ENCODE data around the gene SEMA5A.

Gene SEMA5A

DNA sequence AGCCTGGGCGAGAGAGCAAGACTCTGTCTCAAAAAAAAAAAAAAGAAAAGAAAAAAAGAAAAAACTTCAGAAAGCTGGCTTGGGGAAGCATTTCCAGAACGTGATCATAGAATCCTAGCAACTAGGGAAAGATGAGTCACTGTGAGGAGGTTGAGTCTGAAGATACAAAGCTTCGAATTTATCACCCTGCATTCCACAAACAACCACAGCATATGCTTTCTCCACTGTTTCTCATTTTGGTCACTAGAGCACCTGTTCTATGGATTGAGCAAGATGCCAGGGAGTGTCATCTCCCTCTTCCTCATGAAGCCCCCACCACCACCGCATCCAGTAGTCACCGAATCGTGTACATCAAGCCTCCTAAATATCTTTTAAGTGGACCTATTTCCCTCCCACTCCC lies 37.9 kb downstream of the SEMA5A start:
- no peak for DNase-seq

DNA sequence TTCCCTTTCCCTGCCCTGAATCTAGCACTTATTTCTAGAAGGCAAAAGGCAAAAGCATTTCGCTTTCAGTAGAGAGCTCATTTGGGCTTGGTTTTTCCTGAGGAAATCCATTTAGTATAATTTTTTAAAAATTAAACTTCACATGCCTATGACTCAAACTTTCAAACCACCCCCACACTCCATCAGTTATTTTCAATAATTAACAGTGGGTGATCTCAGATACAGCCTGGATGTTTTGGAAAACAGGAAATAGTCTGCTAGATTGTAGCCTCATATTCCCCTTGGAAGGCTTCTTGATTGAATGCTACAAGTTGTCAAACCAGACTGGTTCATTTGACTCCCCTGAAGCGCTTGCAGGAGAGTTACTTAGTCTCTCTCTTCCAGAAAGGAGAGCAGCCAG lies 40.6 kb downstream of the SEMA5A start:
- DNase-seq: no peak

DNA sequence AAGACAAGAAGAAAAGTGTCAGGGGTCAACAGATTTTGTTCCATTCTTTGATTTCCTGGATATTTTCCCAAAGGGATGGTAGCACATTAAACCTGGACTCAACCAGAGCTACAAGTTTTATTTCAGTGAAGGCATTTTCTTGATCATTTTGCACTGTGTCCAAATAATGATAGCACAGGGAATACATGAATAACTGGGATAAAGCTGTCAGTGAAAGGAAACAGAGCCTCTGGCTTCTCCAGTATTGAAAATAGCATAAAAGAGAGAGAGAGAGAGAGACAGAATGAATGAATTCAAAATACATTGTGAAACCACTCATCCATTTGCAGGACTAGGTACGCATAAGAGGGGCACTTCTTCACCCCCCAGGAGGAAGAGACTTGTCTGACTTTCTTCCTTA lies 43.0 kb downstream of the SEMA5A start:
- DNase-seq: no peak

DNA sequence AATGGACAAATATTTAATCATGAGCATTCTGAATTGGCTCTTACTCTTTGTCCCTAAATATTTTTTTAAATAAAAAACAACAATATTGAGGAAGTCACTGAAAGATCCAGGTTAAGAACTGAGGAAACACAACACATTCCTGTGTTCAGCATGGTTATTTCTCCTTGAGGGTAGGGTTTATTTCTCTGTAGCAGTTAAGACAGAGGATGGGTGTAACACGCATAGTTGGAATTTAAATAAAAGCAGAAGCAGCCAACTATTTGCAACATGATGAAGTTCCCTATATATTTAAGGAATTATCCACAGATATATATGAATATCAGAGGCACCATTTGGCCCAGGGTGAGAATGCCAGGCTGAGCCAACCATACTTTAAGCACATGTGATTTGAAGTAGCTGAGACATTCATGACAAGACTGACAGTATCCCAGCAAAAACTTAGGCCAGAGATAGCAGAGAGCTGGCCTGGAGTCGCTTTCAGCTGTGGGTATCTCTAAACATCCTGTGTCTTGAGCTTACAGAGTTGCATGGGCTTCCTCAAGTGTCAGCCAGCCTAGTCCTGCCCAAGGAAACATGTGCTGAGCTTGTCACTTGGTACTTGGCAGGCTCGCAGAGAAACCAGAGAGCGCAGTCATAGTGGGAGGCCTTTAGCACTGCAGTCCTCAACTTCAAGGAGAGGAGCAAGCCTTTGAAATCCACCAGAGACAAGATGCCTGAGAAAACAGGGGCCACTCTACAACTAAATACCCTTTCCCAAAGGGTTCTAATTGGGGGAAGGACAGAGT lies 43.6 kb downstream of the SEMA5A start:
- DNase-seq: no peak

DNA sequence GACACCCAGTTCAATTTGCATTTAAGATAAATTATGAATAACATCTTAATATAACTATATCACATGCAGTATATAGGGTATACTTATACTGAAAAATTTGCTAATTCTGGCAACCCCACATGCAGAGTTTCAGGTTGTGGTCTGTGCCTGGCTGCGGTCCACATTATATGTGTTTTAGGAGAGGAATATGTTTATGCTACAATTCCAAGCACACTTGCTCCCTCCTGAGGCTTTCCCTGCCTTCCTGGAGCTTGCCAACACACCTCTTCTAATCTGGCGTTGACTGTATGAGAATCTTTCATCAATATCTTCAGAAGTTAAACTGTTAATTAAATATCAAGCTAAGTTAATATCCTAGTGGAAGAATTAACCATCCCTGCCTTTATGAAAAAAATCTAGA lies 45.2 kb downstream of the SEMA5A start:
- DNase-seq: no peak

DNA sequence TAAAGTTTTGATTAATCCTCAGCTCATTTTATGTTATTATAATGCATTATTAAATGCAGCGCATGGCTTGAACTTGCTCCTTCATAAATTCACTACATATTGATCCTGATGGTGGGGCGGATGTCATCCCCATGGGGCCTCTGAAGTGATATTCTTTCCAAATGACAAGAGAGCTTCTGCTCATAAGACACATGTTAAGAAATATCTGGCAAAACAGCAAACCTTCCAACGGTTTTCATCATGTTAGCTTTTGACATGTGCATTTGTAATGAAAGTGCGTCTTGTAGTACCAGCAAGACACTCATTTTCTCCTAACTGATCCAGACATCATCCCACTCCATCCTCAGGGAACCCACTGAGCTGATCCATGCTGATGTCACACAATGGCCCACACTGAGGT lies 45.7 kb downstream of the SEMA5A start:
- no peak for DNase-seq

DNA sequence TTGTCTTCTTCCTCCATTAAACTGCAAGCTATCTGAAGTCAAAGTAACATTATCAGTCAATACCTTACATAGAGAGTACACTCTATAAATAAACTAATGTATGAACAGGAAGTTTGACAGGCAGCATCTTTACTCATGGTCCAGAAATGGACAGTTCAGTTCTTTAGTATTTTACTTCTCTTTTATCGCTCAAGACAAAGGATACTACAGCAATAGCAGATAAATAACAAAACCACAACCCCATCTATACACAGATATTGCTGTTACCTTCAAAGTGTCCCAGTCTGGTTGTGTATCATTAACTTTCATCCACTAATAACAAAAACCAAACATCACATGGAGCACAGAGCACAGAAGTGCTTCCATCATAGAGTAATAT lies 46.4 kb downstream of the SEMA5A start:
- no peak for DNase-seq

DNA sequence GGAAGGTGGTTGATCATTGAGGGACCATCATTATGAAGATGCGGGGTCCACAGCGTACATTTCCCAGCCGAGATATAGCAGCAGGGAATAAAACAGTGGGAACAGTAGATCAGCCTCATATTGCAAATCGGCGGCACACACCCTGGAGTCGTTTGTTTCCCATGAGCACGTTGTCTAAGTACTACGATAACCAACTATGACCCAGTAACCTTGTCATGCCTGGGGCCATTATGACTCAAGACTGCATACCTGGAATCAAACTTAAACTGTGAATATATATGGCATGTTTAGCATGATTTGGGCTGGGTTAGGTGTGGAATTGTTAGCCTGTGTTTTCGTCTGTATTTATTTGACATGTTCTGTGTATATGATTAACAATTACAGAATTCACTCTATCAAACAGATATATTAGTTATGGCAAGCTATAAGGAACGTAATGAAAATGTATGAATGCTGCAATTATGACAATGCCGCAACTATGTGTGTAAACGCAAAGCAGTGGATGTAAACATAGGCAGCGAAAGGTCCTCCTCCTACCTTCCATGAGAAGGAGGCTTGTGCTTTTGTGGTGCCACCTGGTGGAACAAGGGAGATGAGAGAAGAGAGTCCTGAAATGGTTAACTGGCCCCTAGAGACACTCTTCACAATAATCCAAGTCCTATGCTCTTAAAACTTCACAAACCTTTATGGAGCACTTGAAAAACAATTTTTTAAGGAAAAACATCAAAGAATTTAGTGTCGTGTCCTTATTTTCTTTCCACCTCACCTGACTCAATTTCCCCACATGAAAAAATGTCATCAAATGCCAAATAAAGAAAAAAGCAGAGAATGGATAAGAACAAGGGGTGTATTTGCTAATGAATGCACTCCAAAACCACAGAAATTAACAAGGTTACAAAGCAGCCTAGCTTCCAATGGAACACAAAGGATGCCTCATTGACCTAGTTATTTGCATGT lies 47.1 kb downstream of the SEMA5A start:
- no peak for DNase-seq

DNA sequence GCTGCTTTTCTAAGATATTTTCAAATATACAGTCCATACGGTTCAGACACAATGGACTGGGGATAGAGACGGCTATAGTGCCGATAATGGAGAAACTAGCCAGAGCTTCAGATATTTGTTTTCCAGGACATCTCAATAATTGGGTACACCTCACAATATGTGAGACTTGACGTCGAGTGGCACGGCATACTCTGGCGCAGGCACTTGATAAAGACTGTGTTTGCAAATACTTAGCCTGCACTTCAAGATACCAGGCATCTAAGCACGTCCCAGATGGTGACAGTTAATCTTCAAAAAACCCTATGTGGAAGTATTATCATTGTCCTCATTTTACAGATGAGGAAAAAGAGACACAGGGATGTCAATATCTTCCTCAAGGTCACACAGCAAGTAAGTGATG lies 48.5 kb downstream of the SEMA5A start:
- DNase-seq: no peak

DNA sequence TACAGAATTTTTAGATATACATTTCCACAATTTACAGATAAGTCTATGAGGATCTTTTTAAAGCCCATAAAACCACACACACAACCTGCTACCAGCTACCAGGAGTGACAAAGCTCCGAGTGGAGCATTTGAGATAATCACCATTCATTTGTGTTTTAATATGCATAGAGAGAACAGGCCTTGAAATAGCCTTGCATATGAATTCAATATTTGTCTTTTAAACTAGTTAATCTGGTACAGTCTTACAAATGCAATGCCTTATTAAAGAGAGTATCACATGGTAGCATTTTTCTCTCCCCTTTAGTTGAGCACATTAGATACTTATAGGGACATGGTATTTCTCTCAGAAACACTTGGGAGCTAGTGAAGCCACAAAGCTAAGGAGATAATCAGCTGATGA lies 49.1 kb downstream of the SEMA5A start:
- DNase-seq: no peak

DNA sequence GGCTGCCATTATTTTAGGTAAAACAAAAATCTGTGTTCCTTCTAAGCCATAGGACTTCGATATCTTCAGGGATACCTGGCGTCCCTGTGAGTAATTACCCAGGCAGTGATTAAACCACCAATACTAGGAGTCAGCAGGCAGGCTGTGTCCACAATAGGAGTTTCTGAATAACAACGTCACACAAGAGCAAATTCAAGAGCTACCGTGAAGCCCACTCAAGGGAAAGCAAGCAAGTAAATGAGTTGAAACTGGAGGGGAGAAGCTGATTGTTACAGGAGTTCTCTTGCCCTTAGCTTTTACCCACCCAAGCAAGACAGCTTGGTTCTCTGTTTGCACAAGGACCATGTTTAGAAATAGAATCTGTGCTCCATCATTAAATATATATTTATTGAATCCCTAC lies 50.8 kb downstream of the SEMA5A start:
- DNase-seq: no peak

DNA sequence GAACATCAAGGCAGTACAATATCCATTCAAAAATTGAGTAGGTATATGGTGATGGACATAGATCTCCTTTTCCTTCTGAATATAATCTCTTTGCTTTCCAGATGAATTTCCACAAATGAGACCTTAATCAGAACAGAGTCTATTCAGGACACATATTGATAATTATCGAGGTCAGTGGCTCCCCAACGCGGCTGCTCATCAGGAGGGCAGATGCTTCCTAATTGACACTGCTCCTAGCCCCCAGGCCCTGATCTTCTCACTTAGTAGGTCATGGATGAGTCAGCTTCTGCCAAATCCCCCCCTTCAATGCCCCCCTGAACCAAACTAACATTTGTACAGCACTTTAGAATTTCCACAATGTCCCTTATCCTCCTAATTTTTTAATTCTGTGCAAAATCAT lies 51.6 kb downstream of the SEMA5A start:
- DNase-seq: no peak

DNA sequence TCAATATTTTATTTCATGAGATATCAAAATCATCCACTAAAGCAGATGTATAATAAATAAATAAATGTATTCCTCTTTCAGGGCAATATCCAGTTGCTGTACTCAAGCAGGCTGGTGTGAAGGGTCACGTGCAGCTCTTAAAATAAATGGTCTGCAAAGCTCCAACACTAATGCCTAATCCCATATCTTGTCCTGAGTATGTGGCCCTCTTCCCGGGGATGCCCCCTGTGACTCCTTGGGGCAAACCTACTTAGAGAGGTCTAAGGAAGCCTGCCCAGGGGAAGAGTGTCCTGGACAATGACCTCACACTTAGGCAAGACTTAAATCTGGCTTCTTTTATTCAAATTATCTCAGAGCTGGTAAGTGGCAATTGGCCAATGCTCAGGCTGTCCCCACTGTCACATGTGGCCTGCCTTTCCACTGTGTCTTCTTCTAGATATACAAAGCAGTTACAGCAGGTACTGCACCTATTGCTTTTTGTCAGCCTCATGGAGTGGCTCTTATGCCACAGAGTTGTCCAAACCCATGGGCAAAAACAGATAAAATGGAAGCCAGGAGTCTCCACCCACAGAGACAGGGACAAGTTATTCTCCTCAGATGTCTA lies 55.3 kb downstream of the SEMA5A start:
- DNase-seq: no peak

DNA sequence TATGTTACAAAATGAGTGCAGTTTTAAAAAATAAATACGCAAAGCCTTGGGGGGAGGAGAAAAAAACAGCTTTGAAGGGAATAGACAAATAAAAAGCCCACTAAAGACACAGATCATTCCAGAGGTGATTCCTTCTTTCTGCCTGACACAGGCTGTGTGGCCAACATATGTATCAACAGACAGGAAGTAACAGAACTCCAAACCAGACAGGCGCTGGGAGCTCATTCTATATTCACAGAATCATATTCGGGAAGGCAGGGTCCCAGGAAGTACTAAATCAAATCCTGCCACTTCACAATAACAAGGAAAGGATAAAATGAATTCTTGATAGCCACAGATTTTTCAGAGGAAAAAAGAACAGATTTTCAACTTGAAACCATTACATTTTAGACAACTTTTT lies 62.1 kb downstream of the SEMA5A start:
- DNase-seq: no peak

DNA sequence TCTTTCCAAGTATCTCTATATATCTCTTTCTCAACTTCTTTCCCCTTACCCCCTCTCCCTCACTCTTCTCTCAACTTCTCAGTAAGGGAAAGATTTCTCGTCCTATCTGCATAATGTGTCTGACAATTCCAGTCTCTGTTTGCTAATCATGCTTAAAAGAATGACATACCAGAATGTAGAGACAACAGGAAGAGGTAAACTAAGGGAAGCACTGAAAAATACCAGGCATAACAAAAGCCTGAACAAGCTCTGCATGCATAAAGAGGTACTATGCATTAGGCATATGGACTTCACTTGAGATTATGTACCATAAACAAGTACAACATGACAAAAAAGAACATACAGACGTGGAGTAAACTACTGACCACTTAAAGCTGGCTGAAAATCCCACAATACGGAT lies 62.6 kb downstream of the SEMA5A start:
- no peak for DNase-seq

DNA sequence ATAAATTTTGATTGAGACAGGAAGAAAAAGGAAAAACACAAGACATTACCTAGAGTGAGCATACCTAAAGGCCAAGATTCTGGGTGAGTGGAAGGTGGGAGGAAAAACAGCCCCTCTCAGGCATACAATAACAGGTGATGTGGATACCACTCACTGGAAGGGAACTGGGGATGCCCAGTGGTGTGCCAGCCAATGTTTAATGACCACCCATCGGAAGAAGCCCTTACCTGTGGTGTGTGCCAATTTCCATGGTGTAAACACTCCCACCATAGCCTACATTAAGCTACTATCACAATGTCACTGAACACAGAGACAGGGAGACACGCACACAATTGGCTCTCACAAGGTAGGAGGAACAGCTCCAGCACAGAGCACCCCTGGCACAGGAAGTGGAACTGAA lies 63.5 kb downstream of the SEMA5A start:
- DNase-seq: no peak

DNA sequence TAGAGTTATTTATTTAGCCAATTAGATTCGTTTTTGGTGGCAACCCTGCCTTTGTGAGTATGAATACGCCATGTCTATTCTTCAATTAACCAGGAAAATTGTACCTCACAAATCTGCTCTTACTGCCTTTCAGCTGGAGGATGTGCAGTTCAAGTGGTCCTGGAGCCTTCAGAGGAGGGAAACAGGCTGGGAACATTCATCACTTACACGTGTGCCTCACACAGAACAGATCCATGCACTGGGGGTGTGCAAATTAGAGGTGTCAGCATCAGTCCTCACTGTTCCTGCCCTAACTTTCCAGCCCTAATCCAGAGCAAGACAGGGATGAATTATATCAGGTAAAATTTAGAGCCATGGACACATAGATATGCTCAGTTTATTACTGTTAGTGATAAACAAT lies 65.4 kb downstream of the SEMA5A start:
- no peak for DNase-seq

DNA sequence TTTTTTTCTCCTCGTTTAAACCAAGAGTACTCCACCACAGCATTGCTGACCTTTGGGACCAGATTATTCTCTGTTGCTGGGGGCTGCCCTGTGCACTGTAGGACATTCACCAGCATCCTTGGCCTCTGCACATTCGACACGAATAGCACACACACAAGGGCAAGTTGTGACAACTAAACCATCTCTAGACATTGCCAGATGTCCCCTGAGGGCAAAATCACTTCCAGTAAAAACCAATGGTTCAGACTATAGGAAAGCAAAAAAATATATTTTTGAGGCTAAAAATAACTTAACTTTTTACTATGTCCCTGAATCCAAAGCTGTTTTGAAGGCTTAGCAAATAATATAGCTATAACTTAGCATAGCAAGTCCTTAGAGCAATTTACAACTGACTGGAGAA lies 65.9 kb downstream of the SEMA5A start:
- no peak for DNase-seq

DNA sequence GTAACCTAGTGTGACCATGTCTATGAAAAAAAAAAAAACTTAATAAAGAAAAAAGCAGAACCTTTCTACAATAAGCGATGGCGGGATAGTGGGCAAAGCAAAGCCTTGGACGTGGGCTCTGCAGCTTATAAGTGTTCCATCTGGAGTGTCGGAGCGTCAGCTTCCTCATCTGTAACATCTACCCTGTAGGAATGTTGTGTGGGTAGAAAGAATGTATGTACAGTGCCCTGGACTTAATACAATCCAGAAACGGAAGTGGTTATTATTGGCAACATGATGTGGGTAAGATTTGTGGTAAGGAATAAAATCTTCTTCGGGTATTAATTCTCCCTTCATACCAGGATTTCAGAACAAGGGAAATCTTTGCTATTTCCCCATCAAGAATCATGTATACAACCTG lies 66.5 kb downstream of the SEMA5A start:
- DNase-seq: no peak

DNA sequence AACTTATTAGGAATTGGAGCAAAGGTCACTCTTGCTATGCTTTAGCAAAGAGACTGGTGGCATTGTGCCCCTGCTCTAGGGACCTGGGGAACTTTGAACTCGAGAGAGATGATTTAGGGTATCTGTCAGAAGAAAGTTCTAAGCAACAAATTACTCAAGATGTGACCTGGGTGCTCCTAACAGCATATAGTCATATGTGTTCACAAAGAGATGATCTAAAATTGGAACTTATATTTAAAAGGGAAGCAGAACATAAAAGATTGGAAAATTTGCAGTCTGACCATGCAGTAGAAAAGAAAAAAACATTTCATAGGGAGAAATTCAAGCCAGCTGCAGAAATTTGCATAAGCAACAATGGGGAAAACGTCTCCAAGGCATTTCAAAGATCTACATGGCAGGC lies 68.3 kb downstream of the SEMA5A start:
- DNase-seq: no peak

DNA sequence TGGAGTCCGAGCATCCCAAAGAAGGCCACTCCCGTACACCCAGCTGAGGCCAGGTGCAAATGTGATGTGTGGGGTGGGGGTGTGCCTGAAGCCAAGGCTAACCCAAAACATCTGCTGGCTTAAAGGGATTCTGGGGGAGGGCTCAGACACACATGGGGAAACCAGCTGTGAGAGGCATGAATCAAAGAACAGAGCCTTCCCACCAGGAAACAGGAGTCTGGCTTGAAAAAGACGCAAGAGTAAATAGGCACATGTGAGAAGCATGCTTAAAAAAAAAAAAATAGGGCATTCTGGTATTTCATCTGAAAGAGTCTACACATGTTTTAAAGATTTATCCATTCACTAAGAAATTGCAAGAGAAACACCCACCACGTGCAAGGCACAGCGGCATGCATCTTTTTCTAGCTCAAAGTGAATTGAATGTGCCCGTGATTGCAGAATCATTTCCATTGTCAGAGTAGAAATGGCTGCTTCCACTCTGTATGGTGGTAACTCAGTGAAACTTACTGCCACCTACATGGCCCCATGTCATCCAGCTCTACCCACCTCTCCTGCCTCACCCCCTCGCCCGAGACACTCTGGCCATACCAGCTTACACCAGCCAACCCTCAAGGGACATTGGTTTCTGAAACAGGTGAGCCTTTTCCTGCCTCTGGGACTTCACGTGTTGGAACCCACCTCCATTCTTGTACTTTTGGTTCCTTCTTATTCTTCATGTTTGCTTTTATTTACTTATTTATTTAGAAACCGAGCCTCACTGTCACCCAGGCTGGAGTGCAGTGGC lies 71.5 kb downstream of the SEMA5A start:
- no peak for DNase-seq

DNA sequence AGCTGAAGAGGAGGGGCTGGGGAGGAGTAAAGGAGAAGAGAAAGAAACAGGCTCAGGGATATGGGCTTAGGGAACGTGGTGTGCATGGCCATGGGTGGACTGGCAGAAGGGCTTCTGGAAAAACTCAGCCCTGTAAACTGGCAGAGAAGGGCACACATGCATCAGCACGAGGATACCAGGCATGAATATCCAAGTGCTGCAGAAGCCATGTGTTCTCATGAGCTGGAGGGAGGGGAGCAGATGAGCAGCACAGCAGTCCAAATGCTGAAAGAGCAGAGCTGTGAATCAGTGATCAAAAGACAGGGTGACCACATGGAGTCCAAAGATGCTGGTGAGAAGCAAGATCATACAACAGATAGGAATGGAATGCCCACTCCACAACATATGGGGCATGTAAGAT lies 72.3 kb downstream of the SEMA5A start:
- DNase-seq: no peak

DNA sequence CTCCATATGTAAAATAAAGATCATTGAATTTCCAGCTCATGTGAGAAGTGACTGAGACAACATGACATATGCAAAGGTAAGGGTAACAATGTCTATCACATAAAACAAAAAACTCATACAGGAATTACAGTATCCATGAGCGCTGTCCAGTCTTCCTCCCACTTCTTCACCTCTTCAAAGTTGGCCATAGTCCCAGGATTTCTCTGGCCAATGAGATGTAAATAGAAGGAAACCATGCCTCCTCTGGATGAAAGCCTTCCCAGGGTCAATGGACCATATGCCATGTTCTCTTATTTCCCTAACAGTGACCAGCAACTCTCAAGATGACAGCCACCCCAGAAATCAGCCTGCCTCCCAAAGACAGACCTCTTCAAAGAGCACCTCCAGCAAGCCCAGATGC lies 75.5 kb downstream of the SEMA5A start:
- DNase-seq: no peak
